Cardiac muscle cell (in vitro differentiated cells and primary cell): ENCODE measurements around the gene SRRM3. TPM values are rescaled to one million over a fixed set of nuclear protein-coding genes. Genes with fewer than 3 reads are reported as not detected.
"Not testable (repeated sequence)": the region's sequence is repeated elsewhere in the genome, so short reads cannot be mapped to it uniquely, and the experiment has no call there.

Experiments
- DNase-seq, 2 donors: peaks; one replicate each; pipeline versions ENCODE4 v3.0.0 to v3.0.0-alpha.2; 2010 to 2017; ENCODE audit warnings: low read depth in 1 of 2, low spot score in 1 of 2
- H3K27ac ChIP-seq: fragments of 200-600 bp; sonication (generic); 2 replicates; pipeline ENCODE4 v1.5.1; 2016
- H3K27me3 ChIP-seq: fragments of 200-600 bp; sonication (generic); 2 replicates; pipeline ENCODE4 v1.6.0; 2016; ENCODE audit warnings: control low read depth
- H3K36me3 ChIP-seq: fragments of 200-600 bp; sonication (generic); 2 replicates; pipeline ENCODE4 v1.5.1; 2016; ENCODE audit warnings: control low read depth
- H3K4me1 ChIP-seq: fragments of 200-600 bp; sonication (generic); 2 replicates; pipeline ENCODE4 v1.8.1; 2017; ENCODE audit warnings: low read depth, mild to moderate bottlenecking, mixed run types
- H3K4me3 ChIP-seq: fragments of 200-600 bp; sonication (generic); 2 replicates; pipeline ENCODE4 v1.5.1; 2016; ENCODE audit warnings: mild to moderate bottlenecking
- H3K9me3 ChIP-seq: fragments of 200-600 bp; sonication (generic); 2 replicates; pipeline ENCODE4 v1.5.1; 2017; ENCODE audit warnings: low read depth, mild to moderate bottlenecking, control low read depth
- polyA plus RNA-seq: library from polyadenylated mRNA; unstranded; fragments of >200 nt; fragmentation: Nextera tagmentation; extraction: Ambion mirVana; gene quantifications from 2 replicates; pipeline ENCODE4 v1.2.1, GENCODE V29; 2016
- total RNA-seq: library from RNA; depleted of rRNA; stranded (reverse); fragments of >200 nt; gene quantifications from 2 replicates; pipeline ENCODE4 v1.2.3, GENCODE V29; 2016
- TF ChIP-seq, protein P1 (sequence below): IDR thresholded peaks from 2 replicates; pipeline ENCODE4 v1.5.1; 2012; ENCODE audit warnings: low read depth, mild to moderate bottlenecking, low read length

SRRM3 gene
- total and polyA plus RNA-seq, 2 experiments from 2014 or later = 0.89 to 2.7 TPM

- TF ChIP-seq, protein P1, sequence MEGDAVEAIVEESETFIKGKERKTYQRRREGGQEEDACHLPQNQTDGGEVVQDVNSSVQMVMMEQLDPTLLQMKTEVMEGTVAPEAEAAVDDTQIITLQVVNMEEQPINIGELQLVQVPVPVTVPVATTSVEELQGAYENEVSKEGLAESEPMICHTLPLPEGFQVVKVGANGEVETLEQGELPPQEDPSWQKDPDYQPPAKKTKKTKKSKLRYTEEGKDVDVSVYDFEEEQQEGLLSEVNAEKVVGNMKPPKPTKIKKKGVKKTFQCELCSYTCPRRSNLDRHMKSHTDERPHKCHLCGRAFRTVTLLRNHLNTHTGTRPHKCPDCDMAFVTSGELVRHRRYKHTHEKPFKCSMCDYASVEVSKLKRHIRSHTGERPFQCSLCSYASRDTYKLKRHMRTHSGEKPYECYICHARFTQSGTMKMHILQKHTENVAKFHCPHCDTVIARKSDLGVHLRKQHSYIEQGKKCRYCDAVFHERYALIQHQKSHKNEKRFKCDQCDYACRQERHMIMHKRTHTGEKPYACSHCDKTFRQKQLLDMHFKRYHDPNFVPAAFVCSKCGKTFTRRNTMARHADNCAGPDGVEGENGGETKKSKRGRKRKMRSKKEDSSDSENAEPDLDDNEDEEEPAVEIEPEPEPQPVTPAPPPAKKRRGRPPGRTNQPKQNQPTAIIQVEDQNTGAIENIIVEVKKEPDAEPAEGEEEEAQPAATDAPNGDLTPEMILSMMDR = no peak
- H3K9me3 ChIP-seq = no peaks in the 10 kb centered on the region
- DNase-seq = no peak
- H3K4me3 ChIP-seq = no peak overlapping the region
- H3K27ac ChIP-seq = no peak overlapping the region
- no peaks in the 10 kb centered on the region for H3K36me3 ChIP-seq
- no peaks in the 10 kb centered on the region for H3K4me1 ChIP-seq
- peaks cover 26% of the 10 kb centered on the region for H3K27me3 ChIP-seq
Observed at GRCh38 chr7:76286842-76287403, 85.2 kb downstream of the SRRM3 start.

- not testable (repeated sequence) for H3K27me3 ChIP-seq, H3K4me1 ChIP-seq, H3K9me3 ChIP-seq, H3K4me3 ChIP-seq, H3K27ac ChIP-seq, H3K36me3 ChIP-seq
- peak in 1 of 2 donors; percentile 28 for DNase-seq
Observed at GRCh38 chr7:76290847-76291350, 89.2 kb downstream of the SRRM3 start.

DNA sequence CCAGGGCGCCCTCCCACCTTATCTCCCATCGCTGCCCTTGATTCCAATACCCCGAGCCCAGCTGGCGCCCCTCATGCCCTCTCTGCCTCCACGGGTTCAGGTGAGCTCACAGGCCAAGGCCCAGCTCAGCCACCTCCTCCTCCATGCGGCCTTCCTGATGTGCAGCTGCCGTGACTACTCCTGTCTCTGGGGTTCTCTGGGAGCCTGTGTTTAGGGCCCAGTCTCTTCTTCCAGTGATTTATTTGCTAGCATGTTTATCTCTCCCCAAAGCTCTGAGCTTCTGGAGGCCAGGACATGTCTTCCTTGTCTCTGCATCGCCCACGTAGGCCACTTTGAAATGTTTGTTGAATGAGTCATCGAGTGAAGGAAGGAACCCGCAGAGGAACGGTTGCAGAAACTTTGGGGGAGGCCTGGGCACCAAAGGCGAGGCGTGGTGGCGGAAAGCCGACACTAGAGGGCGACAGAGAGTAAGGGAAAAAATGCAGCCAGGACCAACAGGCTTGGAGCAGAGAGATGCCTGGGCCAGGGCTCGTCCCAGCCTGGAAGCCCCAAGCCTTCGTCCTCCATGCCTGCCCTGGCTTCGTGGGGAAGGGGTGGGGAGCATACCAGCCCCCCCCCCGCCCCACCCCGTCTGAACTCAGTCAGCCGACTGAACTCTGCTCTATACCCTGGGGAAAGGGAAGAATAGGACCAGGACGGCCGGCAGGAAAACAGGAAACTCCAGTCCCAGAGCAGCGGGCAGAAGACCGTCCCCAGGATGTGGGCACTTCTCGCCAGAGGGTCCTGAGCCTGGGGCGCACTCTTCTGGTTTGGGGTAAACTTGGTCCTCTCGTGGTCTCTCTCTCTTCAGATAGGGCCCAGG, 89.9 kb downstream of the SRRM3 start:
- Histone ChIP-seq H3K9me3 (no peaks in the 10 kb centered on the region), H3K36me3 (no peaks in the 10 kb centered on the region), H3K27me3 (no peaks in the 10 kb centered on the region), H3K27ac (no peak overlapping the region), H3K4me1 (peaks cover 4% of the 10 kb centered on the region), H3K4me3 (no peak overlapping the region)
- DNase-seq = peak; percentile 84 to 98
- TF ChIP-seq, protein P1 = peak; percentile 94

- no peaks in the 10 kb centered on the region for H3K9me3 ChIP-seq
- no peak overlapping the region for H3K27ac ChIP-seq
Observed at GRCh38 chr7:76292213-76292573, 90.5 kb downstream of the SRRM3 start.

DNA sequence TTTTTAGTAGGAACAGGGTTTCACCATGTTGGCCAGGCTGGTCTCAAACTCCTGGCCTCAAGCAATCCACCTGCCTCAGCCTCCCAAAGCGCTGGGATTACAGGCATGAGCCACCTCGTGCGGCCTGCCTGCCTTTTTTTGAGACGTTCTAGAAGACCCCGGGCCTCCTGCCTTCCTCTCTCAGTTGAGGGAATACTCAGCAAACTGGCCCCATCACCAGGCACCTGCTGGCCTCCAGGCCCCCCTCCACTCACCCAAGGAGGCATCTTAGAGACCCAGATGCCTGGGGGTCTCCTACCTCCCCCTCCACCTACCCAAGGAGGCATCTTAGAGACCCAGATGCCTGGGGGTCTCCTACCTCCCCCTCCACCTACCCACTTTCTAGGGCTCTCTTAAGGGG, 91.2 kb downstream of the SRRM3 start:
- H3K27ac ChIP-seq, H3K9me3 ChIP-seq, DNase-seq, H3K4me3 ChIP-seq, H3K4me1 ChIP-seq, H3K36me3 ChIP-seq, H3K27me3 ChIP-seq: not testable (repeated sequence)

More at GRCh38 chr7:76292213-76292573, 90.5 kb downstream of the SRRM3 start:
- H3K4me1 ChIP-seq = peaks cover 4% of the 10 kb centered on the region
- TF ChIP-seq, protein P1 = no peak
- no peaks in the 10 kb centered on the region for H3K27me3 ChIP-seq
- DNase-seq = no peak
- H3K4me3 ChIP-seq = no peak overlapping the region
- no peaks in the 10 kb centered on the region for H3K36me3 ChIP-seq

GRCh38 chr7:76293407-76293901, 91.8 kb downstream of the SRRM3 start:
- H3K4me1 ChIP-seq = peaks cover 4% of the 10 kb centered on the region
- TF ChIP-seq, protein P1 = no peak
- no peaks in the 10 kb centered on the region for H3K27me3 ChIP-seq
- H3K9me3 ChIP-seq = no peaks in the 10 kb centered on the region
- H3K27ac ChIP-seq = no peak overlapping the region
- H3K4me3 ChIP-seq = no peak overlapping the region
- no peak for DNase-seq
- no peaks in the 10 kb centered on the region for H3K36me3 ChIP-seq
